HFFc6 (cell line): ENCODE measurements around the gene KRTAP10-5. TPM values are rescaled to one million over a fixed set of nuclear protein-coding genes. Genes with fewer than 3 reads are reported as not detected.

Source experiments
- DNase-seq: peaks from one replicate; pipeline ENCODE4 v3.0.0-alpha.2; 2018
- H3K27ac Mint-ChIP-seq: 2 replicates; pipeline ENCODE4 v1.8.0; 2020; ENCODE audit warnings: mild to moderate bottlenecking, mixed read lengths
- H3K27me3 Mint-ChIP-seq: 2 replicates; pipeline ENCODE4 v1.8.0; 2021; ENCODE audit warnings: mild to moderate bottlenecking, moderate library complexity, mixed read lengths; ENCODE audit not compliant: insufficient read depth
- H3K36me3 Mint-ChIP-seq: 2 replicates; pipeline ENCODE4 v1.8.0; 2021; ENCODE audit warnings: low read depth, mixed read lengths
- H3K4me1 Mint-ChIP-seq: 2 replicates; pipeline ENCODE4 v1.8.0; 2020; ENCODE audit warnings: low read depth, mixed read lengths
- H3K4me3 Mint-ChIP-seq: 2 replicates; pipeline ENCODE4 v1.8.0; 2020; ENCODE audit warnings: mild to moderate bottlenecking, moderate library complexity, mixed read lengths
- H3K9me3 Mint-ChIP-seq: 2 replicates; pipeline ENCODE4 v1.8.0; 2020; ENCODE audit warnings: mild to moderate bottlenecking, mixed read lengths
- CTCF ChIP-seq: fragments of 200-600 bp; sonication (generic); IDR thresholded peaks from 2 replicates; pipeline ENCODE4 v1.5.0; 2021; ENCODE audit warnings: antibody characterized with exemption, mild to moderate bottlenecking
- total RNA-seq, 6 experiments: library from RNA; stranded (reverse); fragmentation: NEBNext Ultra II Directional; extraction: Animal tissue kit (Norgen Biotek cat#: 25700); gene quantifications; 2 replicates in 1 of 6; 3 replicates in 5 of 6; pipeline ENCODE4 v1.2.3, GENCODE V29; 2021

Gene KRTAP10-5
- total RNA-seq, 6 experiments from 2014 or later: not detected

- Mint-ChIP-seq H3K27ac (no peak overlapping the region), H3K36me3 (peaks cover 5% of the 10 kb centered on the region; the same call in 1 of the 2 replicates), H3K9me3 (peaks cover 47% of the 10 kb centered on the region), H3K4me3 (no peak overlapping the region), H3K4me1 (no peaks in the 10 kb centered on the region; the same call in 1 of the 2 replicates), H3K27me3 (peaks cover 5% of the 10 kb centered on the region)
- DNase-seq: no peak
- TF ChIP-seq CTCF: no peak
Measured at GRCh38 chr21:44568667-44569556, 11.5 kb downstream of the KRTAP10-5 start.

GRCh38 chr21:44568261-44568660 lies 12.1 kb downstream of the KRTAP10-5 start:
- no peak for TF ChIP-seq CTCF
- Mint-ChIP-seq H3K27ac (no peak overlapping the region), H3K4me3 (no peak overlapping the region), H3K4me1 (no peaks in the 10 kb centered on the region; the same call in 1 of the 2 replicates), H3K9me3 (peaks cover 46% of the 10 kb centered on the region), H3K36me3 (peaks cover 5% of the 10 kb centered on the region; the same call in 1 of the 2 replicates), H3K27me3 (peaks cover 5% of the 10 kb centered on the region)
- no peak for DNase-seq

DNA sequence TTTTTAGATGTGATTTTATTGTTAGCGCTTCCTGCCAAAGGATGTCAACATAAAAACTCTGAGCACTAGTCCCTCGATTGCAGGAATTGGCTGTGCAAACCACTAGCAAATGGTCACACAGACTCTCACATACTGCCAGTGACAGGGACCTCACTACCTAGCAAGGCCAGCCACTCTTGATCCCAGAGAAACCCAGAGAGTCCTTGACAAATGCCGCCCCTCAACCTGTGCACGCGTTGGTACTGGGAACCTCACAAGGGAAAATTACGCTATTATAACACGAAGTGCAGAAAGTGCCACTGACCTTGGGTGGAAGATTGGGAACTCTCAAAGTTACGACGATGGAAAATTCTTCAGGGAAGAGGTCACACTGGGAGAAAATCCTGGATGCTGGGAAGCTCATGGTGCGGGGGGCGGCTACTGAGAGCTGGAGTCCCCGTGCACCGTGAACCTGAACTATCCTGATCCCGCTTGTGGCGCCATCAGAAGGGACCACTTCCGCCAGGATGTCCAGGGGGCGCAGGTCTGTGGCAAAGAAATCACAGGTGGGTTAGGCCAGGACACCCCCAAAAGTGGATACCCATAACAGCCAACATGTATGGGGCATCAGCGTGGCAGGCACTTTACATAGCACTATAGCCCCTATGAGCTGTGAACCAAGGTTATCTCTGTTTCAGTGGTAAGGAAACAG lies 12.8 kb downstream of the KRTAP10-5 start:
- no peak overlapping the region for H3K4me3 Mint-ChIP-seq
- peaks cover 5% of the 10 kb centered on the region; the same call in 1 of the 2 replicates for H3K36me3 Mint-ChIP-seq
- DNase-seq: no peak
- no peaks in the 10 kb centered on the region; the same call in 1 of the 2 replicates for H3K4me1 Mint-ChIP-seq
- no peak overlapping the region for H3K27ac Mint-ChIP-seq
- peaks cover 3% of the 10 kb centered on the region; the same call in 1 of the 2 replicates for H3K27me3 Mint-ChIP-seq
- H3K9me3 Mint-ChIP-seq: peaks cover 41% of the 10 kb centered on the region
- no peak for TF ChIP-seq CTCF

- no peak overlapping the region for H3K27ac Mint-ChIP-seq
- H3K4me3 Mint-ChIP-seq: no peak overlapping the region
- peaks cover 31% of the 10 kb centered on the region for H3K9me3 Mint-ChIP-seq
- peaks cover 3% of the 10 kb centered on the region for H3K27me3 Mint-ChIP-seq
- no peak for DNase-seq
- no peaks in the 10 kb centered on the region for H3K4me1 Mint-ChIP-seq
- H3K36me3 Mint-ChIP-seq: peaks cover 2% of the 10 kb centered on the region; the same call in 1 of the 2 replicates
- TF ChIP-seq CTCF: no peak
Measured at GRCh38 chr21:44566403-44566802, 14.0 kb downstream of the KRTAP10-5 start.

DNA sequence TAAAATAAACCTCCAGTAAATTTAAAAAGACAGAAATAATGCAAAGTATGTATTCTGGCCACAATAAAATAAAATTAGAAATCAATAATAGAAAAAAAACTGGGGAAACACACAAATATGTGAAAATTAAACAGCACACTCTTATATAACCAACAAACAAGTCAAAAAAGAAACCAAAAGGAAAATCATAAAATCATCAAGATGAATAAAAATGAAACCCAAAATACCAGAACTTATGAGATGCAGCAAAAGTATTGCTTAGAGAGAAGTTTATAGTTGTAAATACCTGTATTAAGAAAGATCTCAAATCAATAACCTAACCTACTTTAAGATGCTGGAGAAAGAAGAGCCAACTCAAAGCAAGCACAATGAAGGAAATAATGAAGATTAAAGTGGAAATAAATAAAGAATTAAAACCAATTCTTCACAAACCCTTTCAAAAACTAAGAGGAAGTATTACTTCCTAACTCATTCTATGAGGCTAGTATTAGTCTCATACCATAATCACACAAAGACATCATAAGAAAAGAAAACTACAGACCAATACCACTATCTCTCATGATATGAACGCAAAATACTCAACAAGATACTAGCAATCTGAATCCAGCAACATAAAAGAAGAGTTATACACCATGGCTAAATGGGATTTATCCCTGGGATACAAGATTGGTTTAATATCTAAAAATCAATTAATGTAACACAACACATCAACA lies 15.4 kb downstream of the KRTAP10-5 start:
- Mint-ChIP-seq H3K4me1 (no peaks in the 10 kb centered on the region), H3K27ac (no peak overlapping the region), H3K27me3 (peaks cover 3% of the 10 kb centered on the region), H3K36me3 (no peaks in the 10 kb centered on the region), H3K4me3 (no peak overlapping the region), H3K9me3 (peaks cover 17% of the 10 kb centered on the region)
- DNase-seq: no peak
- TF ChIP-seq CTCF: no peak
